ENCODE measurements around the gene FRAS1. TPM values are rescaled to one million over a fixed set of nuclear protein-coding genes. Genes with fewer than 3 reads are reported as not detected.

FRAS1 gene
- polyA plus RNA-seq, 1 donor from 2014 or later: 2.8 TPM

DNA sequence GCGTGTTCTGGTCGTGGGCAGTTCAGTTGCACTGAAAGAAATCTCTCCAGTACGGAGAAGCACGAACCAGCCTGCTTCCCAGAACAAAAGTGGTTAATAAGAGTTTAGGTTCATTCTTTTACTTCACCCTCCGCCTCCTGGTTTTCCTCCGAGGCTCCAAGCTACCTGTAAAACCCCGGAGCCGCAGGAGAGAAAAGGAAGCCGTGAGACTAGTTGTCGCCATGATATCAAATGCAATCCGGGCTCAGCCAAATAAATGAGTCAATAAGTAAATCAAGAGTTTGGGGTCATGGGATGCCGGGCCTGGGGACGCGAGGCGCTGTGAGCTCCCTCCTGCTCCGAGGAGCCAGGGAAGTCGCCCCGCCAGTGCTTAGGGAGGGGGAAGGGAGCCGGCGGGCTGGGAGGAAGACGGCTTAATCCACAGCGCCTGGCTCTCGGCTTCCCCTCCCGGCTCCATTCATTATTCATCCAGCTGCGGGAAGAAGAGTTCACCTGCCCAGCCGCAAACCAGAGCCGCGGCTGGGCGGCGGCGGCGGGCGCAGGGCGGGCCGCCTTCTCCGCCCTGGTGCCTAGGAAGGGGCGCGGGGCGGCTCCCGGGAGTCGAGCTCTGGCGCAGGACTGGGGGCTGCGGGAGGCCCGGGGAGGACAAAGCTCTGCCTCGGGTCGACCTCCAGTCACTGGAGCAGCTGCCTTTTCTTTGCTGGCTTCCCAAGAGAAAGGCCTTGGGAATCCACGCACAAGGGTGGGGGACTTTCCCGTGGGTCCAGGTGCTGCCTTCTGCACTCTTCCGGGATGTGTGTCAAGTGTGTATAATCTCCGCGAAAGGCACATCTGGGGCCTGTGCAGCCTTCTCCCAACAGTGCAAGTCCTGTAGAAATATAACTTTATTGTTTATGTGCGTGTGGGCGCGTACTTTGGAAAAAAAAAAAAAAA lies 1.7 kb downstream of the FRAS1 start:
- no peaks in the 10 kb centered on the region for H3K79me2 ChIP-seq (replicated peaks; ENCODE audit: insufficient read depth, low read length)
- H3K27ac ChIP-seq (ENCODE audit: low read length): no peak overlapping the region
- H2AFZ ChIP-seq (ENCODE audit: low read depth, low read length): peak overlapping the region; percentile 37
- H3K9me2 ChIP-seq (ENCODE audit: insufficient read depth, low read length): no peaks in the 10 kb centered on the region
- peak overlapping the region; percentile 55 for H3K9ac ChIP-seq (ENCODE audit: low read length)
- H3F3A ChIP-seq (ENCODE audit: insufficient read depth, low read length, poor library complexity, severe bottlenecking): peaks cover 4% of the 10 kb centered on the region
- peak overlapping the region; percentile 90 for H3K4me2 ChIP-seq (ENCODE audit: low read length)
- H3K27me3 ChIP-seq (ENCODE audit: insufficient read depth, low read depth, low read length): peaks cover 13% of the 10 kb centered on the region
- TF ChIP-seq TAF1 (IDR thresholded peaks at IDR 0.05; ENCODE audit: low read depth) (no peak), RAD21 (conservative IDR thresholded peaks at IDR 0.05) (peak; percentile 9), POLR2AphosphoS5 (IDR thresholded peaks at IDR 0.05) (peak; percentile 9)
- H3K4me3 ChIP-seq (ENCODE audit: low read length): peak overlapping the region; percentile 86
- no peaks in the 10 kb centered on the region for H3K36me3 ChIP-seq (ENCODE audit: insufficient read depth, low read length)
- H3K9me3 ChIP-seq (ENCODE audit: low read length): no peaks in the 10 kb centered on the region
- H4K20me1 ChIP-seq (ENCODE audit: insufficient read depth): no peaks in the 10 kb centered on the region

DNA sequence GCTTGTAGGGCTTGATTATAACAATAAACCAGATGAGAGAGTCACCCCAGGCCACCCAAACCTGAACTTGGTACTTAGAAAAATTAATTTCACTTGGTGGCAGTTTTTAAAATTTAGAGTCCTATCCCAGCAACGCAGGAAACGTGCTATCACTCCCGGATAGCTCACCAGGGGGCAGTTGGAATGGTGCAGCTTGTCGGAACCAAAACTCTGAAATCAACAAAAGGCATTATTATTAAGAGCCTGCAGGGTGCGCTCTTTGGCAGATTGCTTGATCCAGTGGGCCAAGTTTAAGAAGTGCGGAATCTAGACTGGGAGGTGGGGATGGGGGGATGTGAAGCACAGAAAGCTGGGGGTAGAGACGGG lies 2.4 kb downstream of the FRAS1 start:
- Histone ChIP-seq H3K9ac (ENCODE audit: low read length) (peak overlapping the region; percentile 55), H3K9me2 (ENCODE audit: insufficient read depth, low read length) (no peaks in the 10 kb centered on the region), H3K79me2 (replicated peaks; ENCODE audit: insufficient read depth, low read length) (no peaks in the 10 kb centered on the region), H4K20me1 (ENCODE audit: insufficient read depth) (no peaks in the 10 kb centered on the region), H2AFZ (ENCODE audit: low read depth, low read length) (no peak overlapping the region), H3K9me3 (ENCODE audit: low read length) (no peaks in the 10 kb centered on the region), H3F3A (ENCODE audit: insufficient read depth, low read length, poor library complexity, severe bottlenecking) (peaks cover 4% of the 10 kb centered on the region), H3K4me3 (ENCODE audit: low read length) (peak overlapping the region; percentile 86), H3K4me2 (ENCODE audit: low read length) (peak overlapping the region; percentile 90), H3K27me3 (ENCODE audit: insufficient read depth, low read depth, low read length) (peaks cover 13% of the 10 kb centered on the region), H3K27ac (ENCODE audit: low read length) (no peak overlapping the region), H3K36me3 (ENCODE audit: insufficient read depth, low read length) (no peaks in the 10 kb centered on the region)
- TF ChIP-seq RAD21 (conservative IDR thresholded peaks at IDR 0.05) (peak; percentile 60), SMC3 (conservative IDR thresholded peaks at IDR 0.05; ENCODE audit: poor library complexity) (peak; percentile 69), TAF1 (IDR thresholded peaks at IDR 0.05; ENCODE audit: low read depth) (no peak), MXI1 (conservative IDR thresholded peaks at IDR 0.05; ENCODE audit: poor library complexity, severe bottlenecking) (no peak), EP300 (conservative IDR thresholded peaks at IDR 0.05; ENCODE audit: poor library complexity, severe bottlenecking) (no peak)
- TF ChIP-seq, protein P1, sequence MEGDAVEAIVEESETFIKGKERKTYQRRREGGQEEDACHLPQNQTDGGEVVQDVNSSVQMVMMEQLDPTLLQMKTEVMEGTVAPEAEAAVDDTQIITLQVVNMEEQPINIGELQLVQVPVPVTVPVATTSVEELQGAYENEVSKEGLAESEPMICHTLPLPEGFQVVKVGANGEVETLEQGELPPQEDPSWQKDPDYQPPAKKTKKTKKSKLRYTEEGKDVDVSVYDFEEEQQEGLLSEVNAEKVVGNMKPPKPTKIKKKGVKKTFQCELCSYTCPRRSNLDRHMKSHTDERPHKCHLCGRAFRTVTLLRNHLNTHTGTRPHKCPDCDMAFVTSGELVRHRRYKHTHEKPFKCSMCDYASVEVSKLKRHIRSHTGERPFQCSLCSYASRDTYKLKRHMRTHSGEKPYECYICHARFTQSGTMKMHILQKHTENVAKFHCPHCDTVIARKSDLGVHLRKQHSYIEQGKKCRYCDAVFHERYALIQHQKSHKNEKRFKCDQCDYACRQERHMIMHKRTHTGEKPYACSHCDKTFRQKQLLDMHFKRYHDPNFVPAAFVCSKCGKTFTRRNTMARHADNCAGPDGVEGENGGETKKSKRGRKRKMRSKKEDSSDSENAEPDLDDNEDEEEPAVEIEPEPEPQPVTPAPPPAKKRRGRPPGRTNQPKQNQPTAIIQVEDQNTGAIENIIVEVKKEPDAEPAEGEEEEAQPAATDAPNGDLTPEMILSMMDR (IDR thresholded peaks at IDR 0.05; ENCODE audit: poor library complexity, severe bottlenecking): peak; percentile 70

DNA sequence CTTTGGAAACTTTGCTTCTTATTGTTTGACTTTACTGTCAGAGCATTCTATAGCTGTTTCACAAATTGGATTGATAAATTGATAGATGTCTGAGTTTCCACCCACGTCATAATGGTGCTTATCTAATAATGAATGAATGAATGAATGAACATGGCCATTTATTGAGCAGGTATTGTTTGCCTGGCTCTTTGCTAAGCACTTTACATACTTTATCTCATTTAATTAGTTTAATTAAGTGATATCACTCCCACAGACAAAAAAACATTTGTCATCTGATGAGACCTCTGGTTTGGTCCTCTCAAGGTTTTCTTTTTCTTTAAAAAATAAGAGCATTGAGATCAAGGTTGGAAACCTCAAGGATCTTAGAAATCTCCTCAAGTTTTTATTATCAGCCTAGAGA lies 2.8 kb downstream of the FRAS1 start:
- Histone ChIP-seq H3K79me2 (replicated peaks; ENCODE audit: insufficient read depth, low read length) (no peaks in the 10 kb centered on the region), H3K4me2 (ENCODE audit: low read length) (no peak overlapping the region), H3K9me3 (ENCODE audit: low read length) (no peaks in the 10 kb centered on the region), H4K20me1 (ENCODE audit: insufficient read depth) (no peaks in the 10 kb centered on the region), H3F3A (ENCODE audit: insufficient read depth, low read length, poor library complexity, severe bottlenecking) (peaks cover 4% of the 10 kb centered on the region), H3K9me2 (ENCODE audit: insufficient read depth, low read length) (no peaks in the 10 kb centered on the region), H3K27ac (ENCODE audit: low read length) (no peak overlapping the region), H3K27me3 (ENCODE audit: insufficient read depth, low read depth, low read length) (peaks cover 13% of the 10 kb centered on the region), H2AFZ (ENCODE audit: low read depth, low read length) (no peak overlapping the region), H3K9ac (ENCODE audit: low read length) (no peak overlapping the region), H3K4me3 (ENCODE audit: low read length) (no peak overlapping the region), H3K36me3 (ENCODE audit: insufficient read depth, low read length) (no peaks in the 10 kb centered on the region)
- TF ChIP-seq EP300 (conservative IDR thresholded peaks at IDR 0.05; ENCODE audit: poor library complexity, severe bottlenecking) (no peak), EZH2 (IDR thresholded peaks at IDR 0.05; ENCODE audit: borderline replicate concordance, insufficient read depth, low read length, poor library complexity, severe bottlenecking) (no peak), MXI1 (conservative IDR thresholded peaks at IDR 0.05; ENCODE audit: poor library complexity, severe bottlenecking) (no peak), SMC3 (conservative IDR thresholded peaks at IDR 0.05; ENCODE audit: poor library complexity) (no peak)
- TF ChIP-seq, protein P2, sequence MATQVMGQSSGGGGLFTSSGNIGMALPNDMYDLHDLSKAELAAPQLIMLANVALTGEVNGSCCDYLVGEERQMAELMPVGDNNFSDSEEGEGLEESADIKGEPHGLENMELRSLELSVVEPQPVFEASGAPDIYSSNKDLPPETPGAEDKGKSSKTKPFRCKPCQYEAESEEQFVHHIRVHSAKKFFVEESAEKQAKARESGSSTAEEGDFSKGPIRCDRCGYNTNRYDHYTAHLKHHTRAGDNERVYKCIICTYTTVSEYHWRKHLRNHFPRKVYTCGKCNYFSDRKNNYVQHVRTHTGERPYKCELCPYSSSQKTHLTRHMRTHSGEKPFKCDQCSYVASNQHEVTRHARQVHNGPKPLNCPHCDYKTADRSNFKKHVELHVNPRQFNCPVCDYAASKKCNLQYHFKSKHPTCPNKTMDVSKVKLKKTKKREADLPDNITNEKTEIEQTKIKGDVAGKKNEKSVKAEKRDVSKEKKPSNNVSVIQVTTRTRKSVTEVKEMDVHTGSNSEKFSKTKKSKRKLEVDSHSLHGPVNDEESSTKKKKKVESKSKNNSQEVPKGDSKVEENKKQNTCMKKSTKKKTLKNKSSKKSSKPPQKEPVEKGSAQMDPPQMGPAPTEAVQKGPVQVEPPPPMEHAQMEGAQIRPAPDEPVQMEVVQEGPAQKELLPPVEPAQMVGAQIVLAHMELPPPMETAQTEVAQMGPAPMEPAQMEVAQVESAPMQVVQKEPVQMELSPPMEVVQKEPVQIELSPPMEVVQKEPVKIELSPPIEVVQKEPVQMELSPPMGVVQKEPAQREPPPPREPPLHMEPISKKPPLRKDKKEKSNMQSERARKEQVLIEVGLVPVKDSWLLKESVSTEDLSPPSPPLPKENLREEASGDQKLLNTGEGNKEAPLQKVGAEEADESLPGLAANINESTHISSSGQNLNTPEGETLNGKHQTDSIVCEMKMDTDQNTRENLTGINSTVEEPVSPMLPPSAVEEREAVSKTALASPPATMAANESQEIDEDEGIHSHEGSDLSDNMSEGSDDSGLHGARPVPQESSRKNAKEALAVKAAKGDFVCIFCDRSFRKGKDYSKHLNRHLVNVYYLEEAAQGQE (IDR thresholded peaks at IDR 0.05; ENCODE audit: borderline replicate concordance): no peak
- TF ChIP-seq, protein P1 (IDR thresholded peaks at IDR 0.05; ENCODE audit: poor library complexity, severe bottlenecking): no peak

All from neural cell (in vitro differentiated cells).